Small intestine (tissue), 7 donors: ENCODE measurements around the gene B3GNT5. TPM values are rescaled to one million over a fixed set of nuclear protein-coding genes. Genes with fewer than 3 reads are reported as not detected.

Experiments used
- DNase-seq, 2 donors: peaks; one replicate each; pipeline versions ENCODE4 v3.0.0 to v3.0.0-alpha.2; 2013
- FAIRE-seq: peaks from 2 replicates; lab custom pipeline; 2012; peaks lifted over from hg19 to GRCh38; lab: Jason Lieb, UNC
- H3K27ac ChIP-seq, 3 donors: one replicate each; pipeline ENCODE4 v1.5.1; 2013; ENCODE audit warnings: low read length in 2 of 3, mild to moderate bottlenecking in 2 of 3, control low read depth in 1 of 3, inconsistent platforms in 1 of 3, low read depth in 1 of 3, moderate library complexity in 1 of 3
- H3K27me3 ChIP-seq, 3 donors: one replicate each; pipeline ENCODE4 v1.6.1; 2013; ENCODE audit warnings: low read length in 3 of 3, inconsistent platforms in 1 of 3; ENCODE audit not compliant: control insufficient read depth in 3 of 3, insufficient read depth in 3 of 3
- H3K36me3 ChIP-seq, 3 donors: one replicate each; pipeline ENCODE4 v1.6.1; 2013; ENCODE audit warnings: low read length in 3 of 3, inconsistent platforms in 1 of 3, low read depth in 1 of 3, mild to moderate bottlenecking in 1 of 3, moderate library complexity in 1 of 3; ENCODE audit not compliant: control insufficient read depth in 3 of 3, insufficient read depth in 2 of 3
- H3K4me1 ChIP-seq, 3 donors: one replicate each; pipeline ENCODE4 v1.6.1; 2013; ENCODE audit warnings: low read length in 2 of 3, inconsistent platforms in 1 of 3, low read depth in 1 of 3, mild to moderate bottlenecking in 1 of 3, moderate library complexity in 1 of 3; ENCODE audit not compliant: control insufficient read depth in 3 of 3, insufficient read depth in 2 of 3
- H3K4me3 ChIP-seq, 3 donors: one replicate each; pipeline ENCODE4 v1.5.1; 2013; ENCODE audit warnings: low read length in 3 of 3, control low read depth in 1 of 3, inconsistent platforms in 1 of 3, low read depth in 1 of 3, mild to moderate bottlenecking in 1 of 3, moderate library complexity in 1 of 3
- H3K9me3 ChIP-seq, 2 donors: one replicate each; pipeline ENCODE4 v1.6.1; 2013; ENCODE audit warnings: low read depth in 1 of 2, low read length in 1 of 2; ENCODE audit not compliant: control insufficient read depth in 2 of 2, insufficient read depth in 1 of 2
- WGBS, 3 donors: extraction: QIAGEN DNeasy Blood & Tissue Kit; methylation state at CpG; one replicate each; pipeline ENCODE4 v1.1.7; 2013; 5-methylcytosine and 5-hydroxymethylcytosine counted together
- polyA plus RNA-seq, 4 donors: library from polyadenylated mRNA; stranded (reverse) in 3 of 4; unstranded in 1 of 4; fragments of 200-250 nt in 3 of 4; fragments of 120-200 nt in 1 of 4; gene quantifications; one replicate each; pipeline versions ENCODE4 v1.2.1 to v1.2.3, GENCODE V29; 2013
- donor health status: healthy with polysubstance abuse.
- donor health status: control.
- donor health status: control.
- donor health status: Bipolar disorder and iron deficiency.
- donor health status: healthy.

B3GNT5 gene
- polyA plus RNA-seq, 4 donors = 23.4 to 67.1 (median 45.3) TPM

DNA sequence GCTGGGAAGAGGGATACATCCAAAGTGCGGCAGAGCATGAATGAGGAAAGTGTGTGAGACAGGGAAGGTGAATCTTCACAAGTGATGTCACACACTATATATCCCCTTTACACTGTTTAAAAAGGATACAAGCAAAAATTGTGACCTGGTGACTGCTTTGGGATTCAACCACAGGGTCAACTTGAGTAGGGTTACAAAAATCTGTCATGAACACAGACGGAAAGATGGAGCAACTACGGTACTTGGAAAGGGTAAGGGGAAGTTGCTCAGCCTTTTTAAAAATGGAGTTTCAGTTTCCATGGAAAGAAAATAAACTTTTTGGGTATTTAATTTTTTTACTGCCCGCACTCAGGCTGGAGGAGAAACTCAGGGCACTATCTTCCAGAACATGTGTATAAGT is 60.3 kb downstream of the B3GNT5 start:
- no peaks in the 10 kb centered on the region for H3K27me3 ChIP-seq
- H3K4me3 ChIP-seq = no peak overlapping the region
- H3K27ac ChIP-seq = no peak overlapping the region
- no peak for DNase-seq
- no peaks in the 10 kb centered on the region for H3K9me3 ChIP-seq
- H3K36me3 ChIP-seq = no peaks in the 10 kb centered on the region
- WGBS, 3 donors = 72 to 89% (median 88%) methylated on average over 4 of the region's 4 CpGs
- H3K4me1 ChIP-seq = peaks cover 8 to 28% (median 9%) of the 10 kb centered on the region in 3 donors
- no peak for FAIRE-seq

DNA sequence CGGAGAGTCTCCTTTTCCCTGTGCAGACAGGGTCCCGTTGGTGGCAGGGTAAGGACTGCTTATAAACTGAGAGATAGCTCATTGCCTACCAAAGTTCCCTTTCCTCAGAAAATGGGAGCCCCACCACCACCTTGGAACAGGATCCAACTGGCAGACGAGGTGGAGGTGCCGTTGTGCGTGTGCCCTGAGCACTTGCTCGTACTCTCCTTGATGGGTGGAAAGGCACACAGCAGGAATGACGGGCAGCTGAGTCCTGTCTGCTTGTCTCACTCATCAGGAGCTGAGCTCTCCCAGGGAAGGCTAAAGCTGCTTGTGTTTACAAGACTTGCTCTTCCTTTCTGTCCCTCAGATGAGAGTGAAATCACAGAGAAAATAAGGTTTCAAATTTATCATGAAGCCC is 60.7 kb downstream of the B3GNT5 start:
- Histone ChIP-seq H3K27me3 (no peaks in the 10 kb centered on the region), H3K27ac (no peak overlapping the region), H3K4me1 (peaks cover 4 to 24% (median 5%) of the 10 kb centered on the region in 3 donors), H3K36me3 (no peaks in the 10 kb centered on the region), H3K9me3 (no peaks in the 10 kb centered on the region), H3K4me3 (no peak overlapping the region)
- 67 to 87% (median 86%) methylated on average over 7 of the region's 7 CpGs for WGBS, 3 donors
- DNase-seq (no peak), FAIRE-seq (no peak)

DNA sequence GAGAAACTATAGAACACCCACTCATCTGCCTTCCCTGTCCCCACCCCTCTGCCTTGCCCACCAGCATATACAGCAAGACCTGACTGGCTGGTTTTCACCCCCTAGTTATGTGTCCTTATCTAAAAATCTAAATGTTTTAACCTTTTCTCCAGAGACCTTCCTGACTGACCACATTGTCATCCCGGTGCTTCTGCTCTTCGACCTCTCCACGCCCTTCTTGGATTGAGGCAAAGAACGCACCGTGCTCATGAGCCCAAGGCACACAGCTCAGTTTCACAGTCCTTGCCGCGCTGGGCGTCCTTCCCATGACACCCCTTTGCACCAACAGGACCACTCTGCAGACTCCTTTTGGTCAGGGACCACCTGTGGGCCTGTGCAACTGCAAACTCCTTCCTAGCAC is 62.7 kb downstream of the B3GNT5 start:
- FAIRE-seq = no peak
- DNase-seq = peak; percentile 61 to 90
- no peak overlapping the region for H3K4me3 ChIP-seq
- no peaks in the 10 kb centered on the region for H3K27me3 ChIP-seq
- no peaks in the 10 kb centered on the region for H3K9me3 ChIP-seq
- WGBS, 3 donors = 27 to 69% (median 54%) methylated on average over 8 of the region's 8 CpGs
- no peaks in the 10 kb centered on the region for H3K36me3 ChIP-seq
- peak overlapping the region in 2 of 3 donors; percentile 82 to 83 for H3K27ac ChIP-seq
- H3K4me1 ChIP-seq = peaks cover 0 to 15% (median 4%) of the 10 kb centered on the region in 3 donors

DNA sequence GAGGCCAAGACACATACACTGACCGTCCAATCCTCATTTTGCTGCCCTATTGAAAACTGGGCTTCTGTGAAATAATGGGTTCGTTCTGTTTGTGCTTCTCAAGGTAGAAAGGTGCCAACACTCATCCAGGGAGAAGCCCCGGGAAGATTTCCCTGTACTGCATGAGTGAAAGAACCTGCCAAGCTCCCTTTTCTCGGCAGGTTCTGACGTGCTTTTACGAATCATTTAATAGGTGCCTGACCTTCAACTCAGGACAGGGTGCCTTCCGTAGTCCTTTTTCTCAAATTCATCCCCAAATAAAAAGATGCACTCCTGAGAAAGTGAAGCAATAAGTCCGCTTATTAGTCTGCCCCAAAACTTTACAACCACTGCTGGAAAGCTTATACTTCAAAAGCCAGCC is 64.2 kb downstream of the B3GNT5 start:
- Histone ChIP-seq H3K27ac (no peak overlapping the region), H3K4me1 (peaks cover 0 to 15% (median 4%) of the 10 kb centered on the region in 3 donors), H3K36me3 (no peaks in the 10 kb centered on the region), H3K9me3 (no peaks in the 10 kb centered on the region), H3K27me3 (no peaks in the 10 kb centered on the region), H3K4me3 (no peak overlapping the region)
- DNase-seq (no peak), FAIRE-seq (no peak)
- 92 to 93% (median 92%) methylated on average over 8 of the region's 8 CpGs for WGBS, 3 donors

DNA sequence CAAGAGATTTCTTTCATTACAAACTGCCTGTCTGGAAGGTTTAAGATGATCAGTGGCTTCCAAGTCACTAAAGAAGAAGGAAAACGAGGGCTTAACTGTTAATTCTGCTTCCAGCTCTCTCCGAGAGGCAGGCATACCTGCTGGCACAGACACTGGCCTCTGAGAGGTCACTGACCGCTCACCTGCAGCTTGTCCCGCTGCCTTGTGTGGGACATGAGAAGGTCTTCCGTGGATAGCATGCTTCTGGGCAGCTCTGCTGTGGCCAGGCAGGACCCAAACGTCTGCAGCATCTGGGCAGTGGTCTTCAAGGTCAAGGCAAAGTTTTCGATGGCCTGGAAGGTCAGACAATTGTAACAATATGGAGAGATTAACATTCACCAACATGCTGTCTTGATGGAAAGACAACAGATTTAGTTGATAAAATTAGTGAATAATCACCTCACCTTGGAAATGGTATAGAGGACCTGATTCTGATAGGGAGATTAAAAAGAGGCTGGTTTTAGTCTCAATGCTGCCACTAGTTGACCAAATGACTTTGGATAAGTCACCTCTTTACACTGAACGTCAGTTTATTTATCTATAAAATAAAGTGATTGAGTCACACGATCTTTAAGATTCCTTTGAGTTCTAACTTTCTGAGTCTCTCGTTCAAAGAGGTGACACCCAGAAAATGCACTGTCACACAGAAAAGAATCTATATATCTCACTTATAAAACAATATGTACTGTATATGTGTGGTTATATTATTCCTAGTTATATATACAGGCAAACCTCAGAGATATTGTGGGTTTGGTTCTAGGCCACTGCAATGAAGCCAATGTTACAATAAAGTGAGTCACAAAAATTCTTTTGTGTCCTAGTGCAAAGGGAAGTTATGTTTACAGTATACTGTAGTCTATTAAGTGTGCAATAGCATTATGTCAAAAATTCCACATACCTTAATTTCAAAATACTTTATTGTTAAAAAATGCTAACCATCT is 65.1 kb downstream of the B3GNT5 start:
- H3K27ac ChIP-seq = no peak overlapping the region
- no peaks in the 10 kb centered on the region for H3K27me3 ChIP-seq
- 83 to 87% (median 85%) methylated on average over 10 of the region's 10 CpGs for WGBS, 3 donors
- no peaks in the 10 kb centered on the region for H3K9me3 ChIP-seq
- FAIRE-seq = no peak
- no peaks in the 10 kb centered on the region for H3K36me3 ChIP-seq
- no peak for DNase-seq
- peaks cover 0 to 15% (median 4%) of the 10 kb centered on the region in 3 donors for H3K4me1 ChIP-seq
- H3K4me3 ChIP-seq = no peak overlapping the region

DNA sequence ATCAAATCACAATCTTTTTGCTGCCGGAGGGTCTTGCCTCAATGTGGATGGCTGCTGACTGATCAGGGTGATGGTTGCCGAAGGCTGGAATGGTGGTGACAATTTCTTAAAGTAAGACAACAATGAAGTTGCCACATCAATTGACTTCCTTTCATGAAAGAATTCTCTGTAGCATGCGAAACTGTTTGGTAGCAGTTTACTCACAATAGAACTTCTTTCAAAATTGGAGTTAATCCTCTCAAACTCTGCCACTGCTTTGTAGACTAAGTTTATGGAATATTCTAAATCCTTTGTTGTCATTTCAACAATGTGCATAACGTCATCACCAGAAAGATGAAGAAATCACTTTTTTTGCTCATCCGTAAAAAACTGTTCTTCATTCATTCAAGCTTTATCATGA is 65.8 kb downstream of the B3GNT5 start:
- no peak overlapping the region for H3K4me3 ChIP-seq
- H3K9me3 ChIP-seq = no peaks in the 10 kb centered on the region
- 81 to 95% (median 89%) methylated on average over 5 of the region's 5 CpGs for WGBS, 3 donors
- no peaks in the 10 kb centered on the region for H3K36me3 ChIP-seq
- no peak for DNase-seq
- H3K27ac ChIP-seq = no peak overlapping the region
- H3K27me3 ChIP-seq = no peaks in the 10 kb centered on the region
- H3K4me1 ChIP-seq = peaks cover 0 to 15% (median 4%) of the 10 kb centered on the region in 3 donors
- no peak for FAIRE-seq

DNA sequence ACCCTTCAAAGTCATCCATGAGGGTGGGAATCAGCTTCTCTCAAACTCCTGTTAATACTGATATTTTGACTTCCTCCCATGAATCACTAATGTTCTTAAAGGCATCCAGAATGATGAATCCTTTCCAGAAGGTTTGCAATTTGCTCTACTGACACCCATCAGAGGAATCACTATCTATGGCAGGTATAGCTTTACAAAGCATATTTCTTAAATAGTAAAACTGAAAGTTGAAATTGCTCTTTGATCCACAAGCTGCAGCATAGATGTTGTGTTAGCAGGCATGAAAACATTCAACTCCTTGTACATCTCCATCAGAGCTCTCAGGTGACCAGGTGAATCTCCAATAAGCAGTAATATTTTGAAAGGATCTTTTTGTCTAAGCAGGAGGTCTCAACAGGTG is 66.3 kb downstream of the B3GNT5 start:
- H3K4me3 ChIP-seq = no peak overlapping the region
- FAIRE-seq (no peak), DNase-seq (peak in 1 of 2 donors; percentile 26)
- no peaks in the 10 kb centered on the region for H3K36me3 ChIP-seq
- H3K27me3 ChIP-seq = no peaks in the 10 kb centered on the region
- peaks cover 0 to 15% (median 4%) of the 10 kb centered on the region in 3 donors for H3K4me1 ChIP-seq
- H3K27ac ChIP-seq = no peak overlapping the region
- no peaks in the 10 kb centered on the region for H3K9me3 ChIP-seq
